ENCODE results near the gene MAP3K2.

- TF ChIP-seq CTCF (IDR thresholded peaks at IDR 0.05): no peak
- no peak for TF ChIP-seq POLR2A (IDR thresholded peaks at IDR 0.05)
These were observed 112.0 kb downstream of the MAP3K2 start for GRCh38 chr2:127275789-127276188.
